ENCODE measurements around the gene TBC1D22A. TPM values are rescaled to one million over a fixed set of nuclear protein-coding genes. Genes with fewer than 3 reads are reported as not detected.
"Not testable (repeated sequence)": the region's sequence is repeated elsewhere in the genome, so short reads cannot be mapped to it uniquely, and the experiment has no call there.

The TBC1D22A gene
- total RNA-seq, 4 donors from 2014 or later: 9.2 to 45.3 (median 22.8) TPM

GRCh38 chr22:47139013-47139789, 376.8 kb downstream of the TBC1D22A start:
- intact Hi-C loops (cut with DNase I; ENCODE audit: low total_unique reads): no loop called here
- H3K9me3 ChIP-seq: no peaks in the 10 kb centered on the region

GRCh38 chr22:47139790-47140119, 377.3 kb downstream of the TBC1D22A start:
- H3K4me1 ChIP-seq: no peaks in the 10 kb centered on the region
- no peaks in the 10 kb centered on the region for H3K9me3 ChIP-seq
- H3K27me3 ChIP-seq: no peaks in the 10 kb centered on the region
- intact Hi-C loops (cut with DNase I; ENCODE audit: low total_unique reads): no loop called here
- DNase-seq: no peak
- no peak overlapping the region for H3K4me3 ChIP-seq
- H3K27ac ChIP-seq: no peak overlapping the region
- TF ChIP-seq POLR2A (IDR thresholded peaks at IDR 0.05) (no peak), CTCF (IDR thresholded peaks at IDR 0.05) (no peak)
- H3K36me3 ChIP-seq: no peaks in the 10 kb centered on the region

More at GRCh38 chr22:47139013-47139789, 376.8 kb downstream of the TBC1D22A start:
- H3K36me3 ChIP-seq: no peaks in the 10 kb centered on the region
- no peak for TF ChIP-seq CTCF (IDR thresholded peaks at IDR 0.05)
- no peak for TF ChIP-seq POLR2A (IDR thresholded peaks at IDR 0.05)
- no peaks in the 10 kb centered on the region for H3K4me1 ChIP-seq
- H3K27ac ChIP-seq: no peak overlapping the region
- H3K4me3 ChIP-seq: no peak overlapping the region
- DNase-seq: no peak
- no peaks in the 10 kb centered on the region for H3K27me3 ChIP-seq

- H3K4me3 ChIP-seq; H3K27ac ChIP-seq; H3K4me1 ChIP-seq; H3K27me3 ChIP-seq; intact Hi-C loops (cut with DNase I; ENCODE audit: low total_unique reads); DNase-seq; H3K36me3 ChIP-seq; H3K9me3 ChIP-seq: not testable (repeated sequence)
These were observed 378.5 kb downstream of the TBC1D22A start for GRCh38 chr22:47140975-47141374.

DNA sequence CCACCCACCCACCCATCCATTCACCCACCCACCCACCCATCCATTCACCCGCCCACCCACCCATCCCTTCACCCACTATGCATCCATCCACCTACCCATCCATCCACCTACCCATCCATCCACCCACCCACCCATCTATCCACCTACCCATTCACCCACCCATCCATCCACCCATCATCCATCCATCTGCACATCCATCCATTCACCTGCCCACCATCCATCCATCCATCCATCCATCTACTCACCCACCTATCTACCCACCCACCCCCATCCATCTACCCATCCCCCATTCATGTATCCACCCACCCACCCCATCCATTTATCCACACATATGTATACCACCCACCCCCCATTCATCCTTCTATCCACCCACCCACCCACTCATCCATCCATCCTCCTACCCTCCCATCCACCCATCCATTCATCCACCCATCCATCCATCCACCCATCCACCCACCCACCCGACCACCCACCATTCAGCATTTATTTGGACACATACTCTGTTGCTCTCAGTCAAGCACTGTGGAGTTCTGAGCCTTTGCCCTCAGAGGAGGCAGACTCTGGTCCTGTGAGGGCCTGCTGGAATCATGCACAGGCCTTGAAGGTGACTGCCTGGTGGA, 380.1 kb downstream of the TBC1D22A start:
- H3K27ac ChIP-seq: no peak overlapping the region
- H3K27me3 ChIP-seq: no peaks in the 10 kb centered on the region
- H3K9me3 ChIP-seq: no peaks in the 10 kb centered on the region
- no peaks in the 10 kb centered on the region for H3K36me3 ChIP-seq
- intact Hi-C loops (cut with DNase I; ENCODE audit: low total_unique reads): no loop called here
- no peak for DNase-seq
- TF ChIP-seq POLR2A (IDR thresholded peaks at IDR 0.05) (no peak), CTCF (IDR thresholded peaks at IDR 0.05) (no peak)
- H3K4me1 ChIP-seq: no peaks in the 10 kb centered on the region
- no peak overlapping the region for H3K4me3 ChIP-seq

- Histone ChIP-seq H3K27ac (no peak overlapping the region), H3K4me1 (no peaks in the 10 kb centered on the region), H3K36me3 (no peaks in the 10 kb centered on the region), H3K9me3 (no peaks in the 10 kb centered on the region), H3K27me3 (no peaks in the 10 kb centered on the region), H3K4me3 (no peak overlapping the region)
- DNase-seq: no peak
- intact Hi-C loops (cut with DNase I; ENCODE audit: low total_unique reads): no loop called here
- no peak for TF ChIP-seq CTCF (IDR thresholded peaks at IDR 0.05)
- no peak for TF ChIP-seq POLR2A (IDR thresholded peaks at IDR 0.05)
These were observed 380.9 kb downstream of the TBC1D22A start for GRCh38 chr22:47143249-47143938.
